Central memory CD4-positive, alpha-beta T cell (primary cell): Measurements from ENCODE around the gene GABRB1.
"Not testable (repeated sequence)": the region's sequence is repeated elsewhere in the genome, so short reads cannot be mapped to it uniquely, and the experiment has no call there.

Source experiments
- DNase-seq: peaks from one replicate; pipeline ENCODE4 v3.0.0; 2022

Gene GABRB1

GRCh38 chr4:47213971-47214370 is 182.6 kb downstream of the GABRB1 start:
- DNase-seq, result no peak

DNA sequence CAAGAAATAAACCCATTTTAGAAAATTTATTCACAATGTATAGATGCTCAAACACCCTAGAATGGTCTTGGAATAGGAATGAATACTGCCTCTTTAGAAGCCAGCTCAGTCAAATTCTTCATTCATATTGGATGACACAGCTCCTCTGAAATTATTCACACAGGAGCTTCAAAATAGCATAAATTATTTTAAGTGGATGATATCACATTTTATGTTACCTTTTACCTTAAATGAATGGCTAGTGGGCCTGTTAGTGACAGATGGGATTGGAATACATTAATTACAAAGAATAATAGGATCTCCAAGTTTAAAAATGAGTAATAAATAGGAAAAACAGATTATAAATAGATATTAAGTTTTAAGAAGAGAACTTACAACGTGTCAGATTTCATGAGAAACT is 184.4 kb downstream of the GABRB1 start:
- no peak for DNase-seq

DNA sequence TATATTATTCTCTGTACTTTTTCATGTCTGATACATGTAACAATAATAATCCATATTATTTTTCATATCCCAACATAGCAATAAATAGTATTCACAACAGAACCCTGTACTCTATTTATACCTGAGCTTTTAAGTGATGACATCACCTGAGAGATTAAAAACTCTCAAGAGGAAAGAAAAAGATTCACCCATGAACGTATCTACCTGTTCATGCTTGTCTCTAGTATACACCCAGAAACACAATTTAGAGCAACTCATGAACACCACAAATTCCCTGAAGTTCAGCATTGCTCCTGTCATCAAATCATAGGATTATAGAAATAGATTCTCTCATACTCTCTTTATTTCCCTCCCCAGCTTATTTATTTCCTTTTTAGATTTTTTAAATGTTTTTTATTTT is 185.9 kb downstream of the GABRB1 start:
- DNase-seq, result no peak

DNA sequence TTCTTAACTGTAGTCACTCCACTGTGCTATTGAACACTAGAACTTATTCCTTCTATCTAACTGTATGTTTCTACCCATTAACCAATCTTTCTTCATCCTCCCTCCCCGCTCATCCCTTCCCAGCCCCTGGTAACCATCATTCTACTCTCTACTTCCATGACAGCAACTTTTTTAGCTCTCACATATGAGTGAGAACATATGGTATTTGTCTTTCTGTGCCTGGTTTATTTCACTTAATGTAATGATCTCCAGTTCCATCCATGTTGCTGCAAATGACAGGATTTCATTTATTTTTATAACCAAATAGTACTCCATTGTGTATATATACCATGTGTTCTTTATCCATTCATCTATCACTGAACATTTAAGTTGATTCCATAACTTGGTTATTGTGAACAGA is 186.5 kb downstream of the GABRB1 start:
- DNase-seq, result no peak

GRCh38 chr4:47218631-47219030 is 187.3 kb downstream of the GABRB1 start:
- DNase-seq, result no peak

DNA sequence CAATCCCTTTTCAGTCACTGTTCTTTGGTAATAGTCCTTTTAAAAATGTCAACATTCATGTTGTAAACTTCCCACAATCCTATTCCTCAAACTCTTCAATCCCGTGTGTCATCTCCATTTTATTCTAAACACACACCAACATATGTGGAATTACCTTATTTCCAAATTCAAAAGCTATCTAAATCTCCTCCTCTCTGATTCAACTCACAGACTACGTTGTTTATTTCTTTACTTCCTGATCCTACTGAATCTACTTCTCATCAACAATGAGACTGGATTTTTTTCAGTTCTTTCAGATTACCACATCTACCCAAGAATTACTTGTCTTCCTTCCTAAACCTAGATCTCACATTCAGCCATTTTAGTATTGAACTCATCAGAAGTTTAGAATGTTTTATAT is 188.2 kb downstream of the GABRB1 start:
- no peak for DNase-seq

DNA sequence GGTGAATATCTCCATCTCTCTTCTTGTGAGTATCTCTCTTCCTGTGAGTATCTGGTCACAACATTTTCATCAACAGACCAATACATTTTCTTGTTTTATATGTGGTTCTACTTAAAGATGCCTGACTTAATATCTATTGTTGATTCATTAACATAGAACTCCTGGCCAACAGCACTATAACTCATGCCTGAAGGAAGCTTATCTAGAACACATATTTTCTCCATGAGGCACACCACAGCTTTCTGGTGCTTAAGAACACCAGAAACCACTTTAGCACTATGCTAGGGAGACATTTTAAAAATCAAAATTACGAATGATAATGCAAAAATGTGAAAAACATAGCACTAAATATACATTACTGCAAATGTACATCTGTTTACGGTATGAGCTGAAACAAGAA is 190.4 kb downstream of the GABRB1 start:
- DNase-seq, result no peak

GRCh38 chr4:47222276-47222675 is 190.9 kb downstream of the GABRB1 start:
- DNase-seq, result no peak

DNA sequence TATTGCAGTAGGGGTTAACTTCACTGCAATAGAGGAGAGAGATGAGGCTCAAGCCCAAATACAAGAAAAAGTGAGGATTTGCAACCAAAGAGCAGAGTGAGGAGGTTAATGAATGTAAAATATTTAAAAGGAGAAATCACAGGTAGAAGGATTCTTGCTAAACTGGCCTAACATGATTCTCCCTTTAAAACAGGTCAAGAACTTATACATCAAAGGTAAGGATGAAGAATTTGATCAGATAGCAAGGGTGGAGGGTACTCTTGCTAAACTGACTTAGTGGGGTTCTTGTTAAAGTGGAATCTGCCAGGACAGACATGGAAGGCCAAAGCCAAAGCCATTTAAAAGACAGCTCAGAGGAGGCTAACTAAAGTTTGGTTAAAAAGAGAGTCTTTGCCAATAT is 193.0 kb downstream of the GABRB1 start:
- no peak for DNase-seq

- no peak for DNase-seq
Measured at GRCh38 chr4:47235721-47236120, 204.4 kb downstream of the GABRB1 start.

DNA sequence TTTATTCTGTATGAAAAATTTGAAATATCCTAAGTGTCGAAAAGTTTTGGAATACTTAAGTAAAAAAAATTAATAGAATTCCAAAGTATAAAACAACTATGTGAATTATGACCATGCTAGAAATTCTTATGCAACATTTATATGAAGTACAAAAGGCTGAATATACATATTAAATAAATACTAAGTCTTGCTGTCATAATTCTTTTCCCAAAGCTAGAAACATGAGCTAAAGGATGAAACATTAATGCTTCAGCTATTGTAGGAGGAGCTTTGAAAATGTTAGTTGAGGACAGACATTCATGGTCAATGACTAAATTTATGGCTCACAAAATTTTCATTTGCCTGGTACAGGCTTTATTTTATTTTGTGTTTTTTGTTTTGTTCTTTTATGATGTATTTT is 207.3 kb downstream of the GABRB1 start:
- no peak for DNase-seq

GRCh38 chr4:47239649-47240048 is 208.3 kb downstream of the GABRB1 start:
- no peak for DNase-seq

DNA sequence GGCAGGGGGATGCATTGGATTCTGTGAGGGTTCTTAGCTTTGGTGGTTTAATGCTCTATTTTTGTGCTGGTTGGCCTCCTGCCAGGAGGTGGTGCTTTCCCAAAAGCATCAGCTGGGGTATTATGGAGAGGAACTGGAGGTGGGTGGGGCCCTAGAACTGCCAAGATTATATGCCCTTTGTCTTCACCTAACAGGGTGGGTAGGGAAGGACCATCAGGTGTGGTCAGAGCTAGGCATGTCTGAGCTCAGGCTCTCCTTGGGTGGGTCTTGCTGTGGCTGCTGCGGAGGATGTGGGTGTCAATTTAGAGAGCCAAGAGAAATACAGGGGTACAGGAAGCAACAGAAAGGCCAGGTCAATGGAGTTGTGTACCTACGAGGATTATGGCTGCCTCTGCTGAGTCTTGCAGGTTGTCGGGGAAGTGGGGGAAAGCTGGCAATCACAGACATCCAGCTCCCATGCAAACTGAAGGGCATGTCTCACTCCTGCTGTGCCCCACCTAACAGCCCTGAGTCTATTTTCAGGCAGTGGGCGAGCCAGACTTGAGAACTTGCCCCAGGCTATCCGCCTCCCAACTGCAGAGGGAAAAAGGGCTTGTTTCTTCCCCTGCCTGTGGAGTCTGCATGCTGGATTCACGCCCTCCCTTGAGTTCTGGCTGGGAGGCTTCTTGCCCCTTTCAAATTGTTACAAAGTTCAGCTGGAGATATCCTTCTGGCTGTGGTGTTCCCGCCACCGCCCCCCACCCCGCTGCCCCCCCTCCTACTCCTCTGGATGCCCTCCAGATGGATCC is 220.2 kb downstream of the GABRB1 start:
- no peak for DNase-seq

GRCh38 chr4:47263721-47264120 is 232.4 kb downstream of the GABRB1 start:
- no peak for DNase-seq

DNA sequence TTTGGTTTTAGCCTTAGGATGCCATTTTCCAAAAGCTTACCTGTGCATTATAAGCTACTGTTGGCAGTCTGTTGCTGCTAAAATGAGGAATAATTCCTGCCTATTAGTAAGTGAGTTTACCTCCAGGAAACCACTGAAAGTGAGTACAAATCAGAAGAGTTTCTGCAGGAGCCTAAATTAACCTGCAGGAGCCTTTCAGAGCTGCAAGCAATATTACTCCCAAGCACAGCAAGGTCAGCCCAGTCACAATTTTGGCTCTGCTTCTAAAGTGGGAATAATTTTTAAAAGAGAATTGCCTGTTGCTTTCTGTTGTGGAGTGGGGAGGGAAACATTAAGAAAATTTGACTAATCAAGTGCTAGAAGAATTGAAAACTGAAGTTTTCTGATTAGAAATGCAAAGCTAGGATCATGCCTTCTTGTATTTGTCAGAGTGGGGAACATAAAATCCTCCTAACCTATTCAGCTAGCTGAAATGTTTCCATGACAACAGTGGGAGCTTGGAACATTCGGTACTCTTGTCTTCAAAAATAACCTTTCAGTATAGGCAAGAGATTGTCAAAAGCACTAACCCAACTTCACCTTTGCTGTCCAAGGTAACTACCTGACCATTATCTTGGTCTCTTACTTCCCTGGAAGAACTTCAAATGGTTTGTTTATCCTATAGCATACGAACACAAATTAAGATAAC is 239.0 kb downstream of the GABRB1 start:
- no peak for DNase-seq

DNA sequence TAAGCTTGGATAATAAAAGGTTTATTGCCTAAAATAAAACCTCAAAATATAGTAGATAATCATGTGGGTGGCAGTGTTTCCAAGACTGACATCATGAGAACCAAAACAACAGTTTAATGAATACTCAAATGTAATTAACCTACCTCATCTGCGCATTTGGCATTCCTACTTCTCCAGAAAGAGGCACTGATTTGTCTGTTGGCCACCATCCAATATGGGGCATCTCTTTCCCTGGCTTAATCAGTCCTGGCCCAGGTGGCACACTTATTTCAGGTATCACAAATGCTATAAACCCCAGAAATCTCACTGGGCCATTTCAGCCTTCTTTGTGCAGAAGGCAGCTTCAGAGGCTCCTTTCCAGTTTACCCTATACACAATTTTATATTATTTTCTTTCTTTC is 239.9 kb downstream of the GABRB1 start:
- DNase-seq, result no peak

DNA sequence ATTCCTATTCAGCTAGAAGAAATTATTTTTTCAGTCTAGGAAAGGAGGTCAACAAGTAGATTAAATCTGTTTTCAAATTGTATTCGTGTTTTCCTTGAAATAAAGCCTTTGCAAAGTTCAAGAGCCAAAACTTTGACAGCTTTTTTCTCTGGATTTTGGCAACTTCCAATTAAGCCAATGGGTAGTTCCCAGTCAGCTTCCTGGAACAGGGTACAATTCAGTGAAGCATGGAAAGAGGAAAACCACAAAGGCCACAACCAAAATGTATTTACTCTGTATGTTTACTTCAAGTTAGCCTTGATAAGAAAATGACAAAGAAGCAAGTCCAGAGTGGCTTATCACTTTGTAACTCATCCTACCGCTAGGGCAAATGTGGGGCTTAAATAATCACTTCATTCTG is 243.5 kb downstream of the GABRB1 start:
- no peak for DNase-seq

GRCh38 chr4:47275595-47275994 is 244.2 kb downstream of the GABRB1 start:
- DNase-seq, result no peak

GRCh38 chr4:47278631-47279030 is 247.3 kb downstream of the GABRB1 start:
- DNase-seq, result no peak

DNA sequence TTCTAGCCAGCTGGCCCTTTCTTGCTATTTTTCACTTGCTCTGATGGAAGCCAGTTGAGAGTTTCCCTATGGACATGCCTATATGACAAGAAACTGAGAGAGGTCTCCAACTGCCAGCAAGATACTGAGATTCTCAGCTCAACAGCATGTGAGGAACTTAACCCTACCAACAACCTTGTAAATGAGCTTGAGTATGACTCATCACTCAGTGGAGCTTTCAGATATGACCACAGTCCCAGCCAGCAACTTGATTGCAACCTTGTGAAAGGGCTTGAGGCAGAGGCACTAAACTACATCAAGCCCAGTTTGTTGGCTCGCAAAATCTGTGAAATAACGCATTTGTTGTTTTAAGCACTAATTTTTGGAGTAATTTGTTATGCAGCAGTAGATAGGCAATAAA is 256.4 kb downstream of the GABRB1 start:
- DNase-seq, result no peak

DNA sequence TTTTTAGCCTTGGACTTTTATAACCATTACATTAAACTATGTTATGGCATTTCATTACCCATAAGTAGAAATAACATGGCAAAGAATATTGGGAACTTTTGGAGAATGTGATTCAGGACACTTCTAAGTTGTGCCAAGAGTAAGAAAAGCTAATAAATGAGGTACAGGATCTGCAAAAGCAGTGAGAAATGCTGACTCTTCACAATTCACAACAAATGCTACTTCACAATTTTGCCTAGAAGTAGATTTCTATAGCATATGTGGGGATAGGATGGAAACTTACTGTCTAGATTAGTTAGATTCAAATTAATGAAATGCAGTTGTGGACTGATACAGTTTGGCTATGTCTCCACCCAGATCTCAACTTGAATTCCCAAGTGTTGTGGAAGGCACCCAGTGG is 258.4 kb downstream of the GABRB1 start:
- DNase-seq, result no peak

DNA sequence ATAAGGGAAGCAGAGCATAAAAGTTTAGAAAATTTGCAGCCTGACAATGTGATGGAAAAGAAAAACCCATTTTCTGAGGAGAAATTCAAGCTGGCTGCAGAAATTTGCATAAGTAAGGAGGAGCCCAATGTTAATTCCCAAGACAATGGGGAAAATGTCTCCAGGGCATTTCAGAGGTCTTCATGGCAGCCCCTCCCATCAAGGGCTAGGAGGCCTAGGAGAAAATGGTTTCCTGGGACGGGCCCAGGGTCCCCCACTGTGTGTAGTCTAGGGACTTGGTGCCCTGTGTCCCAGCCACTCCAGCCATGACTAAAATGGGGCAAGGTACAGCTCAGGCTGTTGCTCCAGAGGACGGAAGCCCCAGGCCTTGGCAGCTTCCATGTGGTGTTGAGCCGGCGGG is 259.5 kb downstream of the GABRB1 start:
- not testable (repeated sequence) for DNase-seq

GRCh38 chr4:47309165-47309564 is 277.8 kb downstream of the GABRB1 start:
- no peak for DNase-seq

GRCh38 chr4:47312170-47312569 is 280.8 kb downstream of the GABRB1 start:
- DNase-seq, result no peak

GRCh38 chr4:47313384-47313783 is 282.0 kb downstream of the GABRB1 start:
- DNase-seq, result no peak
